ENCODE measurements around the gene CD22. TPM values are rescaled to one million over a fixed set of nuclear protein-coding genes. Genes with fewer than 3 reads are reported as not detected.

CD22 gene
- total RNA-seq, 6 experiments from 2014 or later, result 0.24 to 0.59 (median 0.57) TPM; not detected in 2

DNA sequence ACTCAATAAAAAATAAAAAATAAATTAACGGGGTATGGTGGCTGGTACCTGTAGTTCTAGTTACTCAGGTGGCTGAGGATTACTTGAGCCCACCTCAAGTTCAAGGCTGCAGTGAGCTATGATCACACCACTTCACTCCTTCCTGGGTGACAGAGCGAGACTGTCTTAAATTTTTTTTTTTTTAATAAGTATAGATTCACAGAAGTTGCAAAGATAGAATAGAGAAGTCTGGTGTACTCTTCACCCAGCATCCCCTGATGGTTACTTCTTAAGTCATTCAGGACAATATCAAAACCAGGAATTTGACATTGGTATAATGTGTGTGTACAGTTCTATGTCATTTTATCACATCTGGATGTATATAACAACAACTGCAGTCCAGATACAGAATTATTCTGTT, 7.7 kb upstream of the CD22 start:
- Mint-ChIP-seq H3K4me1 (ENCODE audit: low read depth) (peaks cover 15% of the 10 kb centered on the region), H3K27ac (no peak overlapping the region), H3K9me3 (peaks cover 8% of the 10 kb centered on the region), H3K36me3 (ENCODE audit: low read depth) (peaks cover 5% of the 10 kb centered on the region; the same call in 1 of the 2 replicates), H3K4me3 (no peak overlapping the region), H3K27me3 (ENCODE audit: insufficient read depth) (peaks cover 12% of the 10 kb centered on the region)
- TF ChIP-seq, protein P1, sequence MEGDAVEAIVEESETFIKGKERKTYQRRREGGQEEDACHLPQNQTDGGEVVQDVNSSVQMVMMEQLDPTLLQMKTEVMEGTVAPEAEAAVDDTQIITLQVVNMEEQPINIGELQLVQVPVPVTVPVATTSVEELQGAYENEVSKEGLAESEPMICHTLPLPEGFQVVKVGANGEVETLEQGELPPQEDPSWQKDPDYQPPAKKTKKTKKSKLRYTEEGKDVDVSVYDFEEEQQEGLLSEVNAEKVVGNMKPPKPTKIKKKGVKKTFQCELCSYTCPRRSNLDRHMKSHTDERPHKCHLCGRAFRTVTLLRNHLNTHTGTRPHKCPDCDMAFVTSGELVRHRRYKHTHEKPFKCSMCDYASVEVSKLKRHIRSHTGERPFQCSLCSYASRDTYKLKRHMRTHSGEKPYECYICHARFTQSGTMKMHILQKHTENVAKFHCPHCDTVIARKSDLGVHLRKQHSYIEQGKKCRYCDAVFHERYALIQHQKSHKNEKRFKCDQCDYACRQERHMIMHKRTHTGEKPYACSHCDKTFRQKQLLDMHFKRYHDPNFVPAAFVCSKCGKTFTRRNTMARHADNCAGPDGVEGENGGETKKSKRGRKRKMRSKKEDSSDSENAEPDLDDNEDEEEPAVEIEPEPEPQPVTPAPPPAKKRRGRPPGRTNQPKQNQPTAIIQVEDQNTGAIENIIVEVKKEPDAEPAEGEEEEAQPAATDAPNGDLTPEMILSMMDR (IDR thresholded peaks at IDR 0.05), result no peak
- no peak for DNase-seq

DNA sequence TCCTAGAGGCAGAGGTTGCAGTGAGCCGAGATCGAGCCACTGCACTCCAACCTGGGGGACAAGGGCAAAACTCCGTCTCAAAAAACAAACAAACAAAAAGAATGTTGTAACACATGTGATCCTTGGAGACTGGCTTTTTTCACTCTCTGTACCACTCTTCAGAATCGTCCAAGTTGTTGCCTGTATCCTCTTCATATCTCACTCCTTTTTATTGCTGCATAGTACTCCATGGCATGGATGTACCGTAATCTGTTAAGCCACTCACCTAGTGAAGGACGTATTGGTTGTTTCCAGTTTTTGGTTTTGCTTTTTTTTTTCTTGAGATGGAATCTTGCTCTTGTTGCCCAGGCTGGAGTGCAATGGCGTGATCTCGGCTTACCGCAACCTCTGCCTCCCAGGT, 7.0 kb upstream of the CD22 start:
- Mint-ChIP-seq H3K27me3 (ENCODE audit: insufficient read depth) (peaks cover 13% of the 10 kb centered on the region), H3K4me3 (no peak overlapping the region), H3K27ac (no peak overlapping the region), H3K9me3 (peaks cover 8% of the 10 kb centered on the region), H3K4me1 (ENCODE audit: low read depth) (peaks cover 15% of the 10 kb centered on the region), H3K36me3 (ENCODE audit: low read depth) (peaks cover 5% of the 10 kb centered on the region; the same call in 1 of the 2 replicates)
- TF ChIP-seq, protein P1 (IDR thresholded peaks at IDR 0.05), result no peak
- no peak for DNase-seq

DNA sequence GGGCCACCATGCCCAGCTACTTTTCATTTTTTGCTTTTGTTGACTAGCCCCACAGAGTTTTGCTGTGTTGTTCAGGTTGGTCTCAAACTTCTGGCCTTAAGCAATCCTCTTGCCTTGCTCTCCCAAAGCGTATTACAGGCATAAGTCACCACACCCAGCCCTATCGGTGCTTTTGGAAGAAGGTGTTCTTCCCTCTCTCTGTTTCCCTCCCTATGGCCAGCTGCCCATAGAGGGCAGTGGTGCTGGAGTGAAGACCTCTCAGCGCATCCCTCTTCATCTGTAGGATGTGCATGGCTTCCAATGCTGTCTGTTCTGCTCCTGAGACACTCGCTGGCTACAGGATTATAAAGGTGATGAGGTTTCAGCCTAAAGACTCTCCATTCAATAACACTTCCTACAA, 1.3 kb upstream of the CD22 start:
- TF ChIP-seq, protein P1 (IDR thresholded peaks at IDR 0.05), result peak; percentile 41; the same call in 1 of the 2 replicates
- Mint-ChIP-seq H3K27ac (no peak overlapping the region), H3K4me1 (ENCODE audit: low read depth) (no peaks in the 10 kb centered on the region), H3K4me3 (no peak overlapping the region), H3K27me3 (ENCODE audit: insufficient read depth) (peaks cover 47% of the 10 kb centered on the region), H3K9me3 (peaks cover under 1% of the 10 kb centered on the region; the same call in 1 of the 2 replicates), H3K36me3 (ENCODE audit: low read depth) (no peaks in the 10 kb centered on the region)
- no peak for DNase-seq

DNA sequence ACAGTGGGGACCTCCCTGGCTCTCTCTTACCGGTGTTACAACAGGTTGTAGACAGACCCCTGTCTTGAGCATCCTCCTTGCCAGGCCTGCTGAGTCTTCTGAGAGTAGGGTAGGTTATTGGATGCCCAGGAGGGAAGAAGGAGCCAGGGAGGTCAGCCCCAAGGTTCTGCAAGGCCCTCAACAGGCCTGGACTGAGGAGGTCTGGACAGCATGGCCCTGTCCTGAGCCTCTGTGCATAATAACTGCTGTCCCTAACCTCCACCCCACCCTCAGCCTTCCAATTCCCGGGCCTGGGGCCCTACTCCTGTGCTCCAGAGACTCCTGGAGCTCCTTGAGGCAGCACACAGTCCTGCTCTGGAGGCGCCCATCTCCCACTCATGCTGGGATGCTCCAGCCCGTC, 336 bp downstream of the CD22 start:
- DNase-seq, result no peak
- H3K4me3 Mint-ChIP-seq, result no peak overlapping the region
- TF ChIP-seq, protein P1 (IDR thresholded peaks at IDR 0.05), result no peak
- no peaks in the 10 kb centered on the region for H3K36me3 Mint-ChIP-seq (ENCODE audit: low read depth)
- H3K4me1 Mint-ChIP-seq (ENCODE audit: low read depth), result no peaks in the 10 kb centered on the region
- no peaks in the 10 kb centered on the region for H3K9me3 Mint-ChIP-seq
- H3K27me3 Mint-ChIP-seq (ENCODE audit: insufficient read depth), result peaks cover 57% of the 10 kb centered on the region
- H3K27ac Mint-ChIP-seq, result no peak overlapping the region

DNA sequence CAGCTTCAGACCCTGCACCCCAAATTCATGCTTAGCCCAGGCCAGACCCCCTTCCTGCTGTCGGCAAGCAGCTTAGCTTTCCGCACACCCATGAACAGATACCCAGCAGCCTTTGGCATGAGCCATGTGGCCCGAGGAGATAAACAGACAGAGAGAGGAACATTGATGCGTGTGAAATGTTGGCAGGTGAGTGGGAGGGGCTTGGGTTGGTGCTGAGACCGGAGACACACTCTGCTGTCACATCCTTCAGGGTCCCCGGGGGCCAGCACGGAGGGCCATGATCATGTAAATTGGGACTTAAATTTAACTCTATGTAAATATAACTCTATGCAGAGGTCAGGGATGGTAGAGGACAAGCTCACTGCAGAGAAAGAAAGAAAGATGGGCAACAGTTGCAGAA, 1.5 kb downstream of the CD22 start:
- no peaks in the 10 kb centered on the region for H3K9me3 Mint-ChIP-seq
- H3K4me3 Mint-ChIP-seq, result no peak overlapping the region
- no peak overlapping the region for H3K27ac Mint-ChIP-seq
- no peaks in the 10 kb centered on the region for H3K36me3 Mint-ChIP-seq (ENCODE audit: low read depth)
- no peak for DNase-seq
- TF ChIP-seq, protein P1 (IDR thresholded peaks at IDR 0.05), result no peak
- peaks cover 62% of the 10 kb centered on the region for H3K27me3 Mint-ChIP-seq (ENCODE audit: insufficient read depth)
- no peaks in the 10 kb centered on the region for H3K4me1 Mint-ChIP-seq (ENCODE audit: low read depth)

Measured in HFFc6 (cell line).